H1 (cell line): ENCODE results near the gene GNLY. TPM values are rescaled to one million over a fixed set of nuclear protein-coding genes. Genes with fewer than 3 reads are reported as not detected.

Experiments used
- CREB1 ChIP-seq: IDR thresholded peaks from 2 replicates; pipeline ENCODE4 v1.6.1; 2012; ENCODE audit warnings: inconsistent platforms
- CTCF ChIP-seq, 3 experiments: IDR thresholded peaks; 1 replicate in 2 of 3; 2 replicates in 1 of 3; pipeline versions ENCODE4 v1.5.1 to v1.6.1; 2011; ENCODE audit warnings: low read length in 3 of 3, mild to moderate bottlenecking in 3 of 3, inconsistent platforms in 2 of 3, low read depth in 1 of 3, moderate library complexity in 1 of 3; ENCODE audit not compliant: insufficient read depth in 1 of 3; ENCODE audit errors: control extremely low read depth in 1 of 3
- FOSL1 ChIP-seq: IDR thresholded peaks from 2 replicates; pipeline ENCODE4 v1.6.1; 2011; ENCODE audit warnings: mild to moderate bottlenecking, low read depth, low read length, moderate library complexity; ENCODE audit not compliant: insufficient read depth
- HDAC2 ChIP-seq, 2 experiments: fragments of 300-600 bp in 1 of 2; sonication (generic) in 1 of 2; IDR thresholded peaks; 2 replicates each; pipeline ENCODE4 v1.6.1; 2011 to 2012; ENCODE audit warnings: low read depth in 2 of 2, low read length in 2 of 2, mild to moderate bottlenecking in 2 of 2, moderate library complexity in 2 of 2, borderline replicate concordance in 1 of 2, inconsistent platforms in 1 of 2
- POU5F1 ChIP-seq: IDR thresholded peaks from 2 replicates; pipeline ENCODE4 v1.6.1; 2011; ENCODE audit warnings: low read depth, mild to moderate bottlenecking, low read length, moderate library complexity
- RBBP5 ChIP-seq: IDR thresholded peaks from 2 replicates; pipeline ENCODE4 v1.7.1; 2012; ENCODE audit warnings: low read depth, mild to moderate bottlenecking, inconsistent platforms, low read length, moderate library complexity, borderline replicate concordance
- SIX5 ChIP-seq: IDR thresholded peaks from 2 replicates; pipeline ENCODE4 v1.6.1; 2011; ENCODE audit warnings: mild to moderate bottlenecking, low read depth, low read length
- polyA plus RNA-seq, 7 experiments: library from polyadenylated mRNA; depleted of rRNA in 3 of 7; stranded (reverse) in 5 of 7; unstranded in 2 of 7; fragments of >200 nt in 5 of 7; fragments of 200-250 nt in 2 of 7; gene quantifications; 1 replicate in 5 of 7; 2 replicates in 1 of 7; 4 replicates in 1 of 7; pipeline versions ENCODE4 v1.2.1 to v1.2.3, GENCODE V29; 2011 to 2013; ENCODE audit warnings: missing spikeins in 2 of 7, mixed read lengths in 2 of 7
- total RNA-seq: library from RNA; stranded (reverse); fragmentation: NEBNext Ultra II Directional; extraction: Animal tissue kit (Norgen Biotek cat#: 25700); gene quantifications from 2 replicates; pipeline ENCODE4 v1.2.1, GENCODE V29; 2021
- TF ChIP-seq, protein P1 (sequence below): fragments of 300-600 bp; sonication (generic); IDR thresholded peaks from 2 replicates; pipeline ENCODE4 v1.7.1; 2012; ENCODE audit warnings: low read length, moderate library complexity, mild to moderate bottlenecking, inconsistent platforms; ENCODE audit not compliant: insufficient replicate concordance

Gene GNLY
- total and polyA plus RNA-seq, 2 of the 8 experiments (the other 6 are each of a cell fraction or from before 2014, with no cell fraction given), result 0.03 TPM; not detected in 1

DNA sequence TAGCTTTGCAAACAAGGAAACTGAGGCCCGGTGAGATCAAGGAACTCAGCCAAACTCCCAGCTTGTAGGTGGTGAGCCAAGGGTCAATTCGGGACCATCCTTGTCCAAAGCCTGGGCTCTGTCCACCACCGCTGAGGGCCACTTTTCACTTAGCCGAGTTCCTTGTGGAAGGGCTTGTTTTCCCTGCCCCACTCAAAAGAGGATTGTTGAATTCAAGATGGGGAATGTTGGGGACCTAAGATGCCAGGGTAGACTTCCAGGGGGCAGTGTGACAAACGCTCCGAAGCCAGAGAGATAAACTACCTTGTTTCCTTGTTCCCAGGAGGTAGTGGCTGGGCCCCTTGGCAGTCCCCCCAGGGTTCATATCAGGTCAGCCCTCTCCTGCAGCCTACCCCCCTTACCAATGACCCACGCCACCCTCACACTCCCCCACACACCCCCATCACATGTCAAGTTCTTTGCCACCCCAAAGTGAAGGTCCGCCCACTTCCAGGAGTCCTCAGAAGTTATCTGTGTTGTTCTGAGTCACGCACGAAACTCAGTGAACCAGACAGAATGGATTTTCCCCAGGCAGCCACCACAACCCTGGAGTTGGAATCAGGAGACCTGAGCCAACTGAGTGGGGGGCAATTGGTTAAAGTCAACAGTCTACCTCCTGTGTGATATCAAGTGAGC is 49.3 kb downstream of the GNLY start (continued):
- TF ChIP-seq CTCF (IDR thresholded peaks at IDR 0.05; ENCODE audit: control extremely low read depth in 1 of 3, insufficient read depth in 1 of 3, low read depth in 1 of 3, low read length in 3 of 3), result no peak
- TF ChIP-seq, protein P1, sequence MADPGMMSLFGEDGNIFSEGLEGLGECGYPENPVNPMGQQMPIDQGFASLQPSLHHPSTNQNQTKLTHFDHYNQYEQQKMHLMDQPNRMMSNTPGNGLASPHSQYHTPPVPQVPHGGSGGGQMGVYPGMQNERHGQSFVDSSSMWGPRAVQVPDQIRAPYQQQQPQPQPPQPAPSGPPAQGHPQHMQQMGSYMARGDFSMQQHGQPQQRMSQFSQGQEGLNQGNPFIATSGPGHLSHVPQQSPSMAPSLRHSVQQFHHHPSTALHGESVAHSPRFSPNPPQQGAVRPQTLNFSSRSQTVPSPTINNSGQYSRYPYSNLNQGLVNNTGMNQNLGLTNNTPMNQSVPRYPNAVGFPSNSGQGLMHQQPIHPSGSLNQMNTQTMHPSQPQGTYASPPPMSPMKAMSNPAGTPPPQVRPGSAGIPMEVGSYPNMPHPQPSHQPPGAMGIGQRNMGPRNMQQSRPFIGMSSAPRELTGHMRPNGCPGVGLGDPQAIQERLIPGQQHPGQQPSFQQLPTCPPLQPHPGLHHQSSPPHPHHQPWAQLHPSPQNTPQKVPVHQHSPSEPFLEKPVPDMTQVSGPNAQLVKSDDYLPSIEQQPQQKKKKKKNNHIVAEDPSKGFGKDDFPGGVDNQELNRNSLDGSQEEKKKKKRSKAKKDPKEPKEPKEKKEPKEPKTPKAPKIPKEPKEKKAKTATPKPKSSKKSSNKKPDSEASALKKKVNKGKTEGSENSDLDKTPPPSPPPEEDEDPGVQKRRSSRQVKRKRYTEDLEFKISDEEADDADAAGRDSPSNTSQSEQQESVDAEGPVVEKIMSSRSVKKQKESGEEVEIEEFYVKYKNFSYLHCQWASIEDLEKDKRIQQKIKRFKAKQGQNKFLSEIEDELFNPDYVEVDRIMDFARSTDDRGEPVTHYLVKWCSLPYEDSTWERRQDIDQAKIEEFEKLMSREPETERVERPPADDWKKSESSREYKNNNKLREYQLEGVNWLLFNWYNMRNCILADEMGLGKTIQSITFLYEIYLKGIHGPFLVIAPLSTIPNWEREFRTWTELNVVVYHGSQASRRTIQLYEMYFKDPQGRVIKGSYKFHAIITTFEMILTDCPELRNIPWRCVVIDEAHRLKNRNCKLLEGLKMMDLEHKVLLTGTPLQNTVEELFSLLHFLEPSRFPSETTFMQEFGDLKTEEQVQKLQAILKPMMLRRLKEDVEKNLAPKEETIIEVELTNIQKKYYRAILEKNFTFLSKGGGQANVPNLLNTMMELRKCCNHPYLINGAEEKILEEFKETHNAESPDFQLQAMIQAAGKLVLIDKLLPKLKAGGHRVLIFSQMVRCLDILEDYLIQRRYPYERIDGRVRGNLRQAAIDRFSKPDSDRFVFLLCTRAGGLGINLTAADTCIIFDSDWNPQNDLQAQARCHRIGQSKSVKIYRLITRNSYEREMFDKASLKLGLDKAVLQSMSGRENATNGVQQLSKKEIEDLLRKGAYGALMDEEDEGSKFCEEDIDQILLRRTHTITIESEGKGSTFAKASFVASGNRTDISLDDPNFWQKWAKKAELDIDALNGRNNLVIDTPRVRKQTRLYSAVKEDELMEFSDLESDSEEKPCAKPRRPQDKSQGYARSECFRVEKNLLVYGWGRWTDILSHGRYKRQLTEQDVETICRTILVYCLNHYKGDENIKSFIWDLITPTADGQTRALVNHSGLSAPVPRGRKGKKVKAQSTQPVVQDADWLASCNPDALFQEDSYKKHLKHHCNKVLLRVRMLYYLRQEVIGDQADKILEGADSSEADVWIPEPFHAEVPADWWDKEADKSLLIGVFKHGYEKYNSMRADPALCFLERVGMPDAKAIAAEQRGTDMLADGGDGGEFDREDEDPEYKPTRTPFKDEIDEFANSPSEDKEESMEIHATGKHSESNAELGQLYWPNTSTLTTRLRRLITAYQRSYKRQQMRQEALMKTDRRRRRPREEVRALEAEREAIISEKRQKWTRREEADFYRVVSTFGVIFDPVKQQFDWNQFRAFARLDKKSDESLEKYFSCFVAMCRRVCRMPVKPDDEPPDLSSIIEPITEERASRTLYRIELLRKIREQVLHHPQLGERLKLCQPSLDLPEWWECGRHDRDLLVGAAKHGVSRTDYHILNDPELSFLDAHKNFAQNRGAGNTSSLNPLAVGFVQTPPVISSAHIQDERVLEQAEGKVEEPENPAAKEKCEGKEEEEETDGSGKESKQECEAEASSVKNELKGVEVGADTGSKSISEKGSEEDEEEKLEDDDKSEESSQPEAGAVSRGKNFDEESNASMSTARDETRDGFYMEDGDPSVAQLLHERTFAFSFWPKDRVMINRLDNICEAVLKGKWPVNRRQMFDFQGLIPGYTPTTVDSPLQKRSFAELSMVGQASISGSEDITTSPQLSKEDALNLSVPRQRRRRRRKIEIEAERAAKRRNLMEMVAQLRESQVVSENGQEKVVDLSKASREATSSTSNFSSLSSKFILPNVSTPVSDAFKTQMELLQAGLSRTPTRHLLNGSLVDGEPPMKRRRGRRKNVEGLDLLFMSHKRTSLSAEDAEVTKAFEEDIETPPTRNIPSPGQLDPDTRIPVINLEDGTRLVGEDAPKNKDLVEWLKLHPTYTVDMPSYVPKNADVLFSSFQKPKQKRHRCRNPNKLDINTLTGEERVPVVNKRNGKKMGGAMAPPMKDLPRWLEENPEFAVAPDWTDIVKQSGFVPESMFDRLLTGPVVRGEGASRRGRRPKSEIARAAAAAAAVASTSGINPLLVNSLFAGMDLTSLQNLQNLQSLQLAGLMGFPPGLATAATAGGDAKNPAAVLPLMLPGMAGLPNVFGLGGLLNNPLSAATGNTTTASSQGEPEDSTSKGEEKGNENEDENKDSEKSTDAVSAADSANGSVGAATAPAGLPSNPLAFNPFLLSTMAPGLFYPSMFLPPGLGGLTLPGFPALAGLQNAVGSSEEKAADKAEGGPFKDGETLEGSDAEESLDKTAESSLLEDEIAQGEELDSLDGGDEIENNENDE, result no peak
- no peak for TF ChIP-seq POU5F1
- TF ChIP-seq FOSL1, result no peak
- no peak for TF ChIP-seq CREB1
- TF ChIP-seq SIX5, result no peak
- TF ChIP-seq RBBP5, result no peak
- no peak for TF ChIP-seq HDAC2 (IDR thresholded peaks at IDR 0.05; ENCODE audit: borderline replicate concordance in 1 of 2, low read depth in 2 of 2, low read length in 2 of 2)
